GM12875 (cell line): ENCODE measurements around the gene CETP.

Experiments
- H3K4me3 ChIP-seq: one replicate; pipeline ENCODE4 v1.5.1; 2011; ENCODE audit warnings: low read depth, low read length, control low read depth
- TF ChIP-seq, protein P1 (sequence below): IDR thresholded peaks from 2 replicates; pipeline ENCODE4 v1.5.1; 2011; ENCODE audit warnings: low read depth, mild to moderate bottlenecking, control low read depth, inconsistent platforms, low read length, moderate library complexity, borderline replicate concordance; ENCODE audit not compliant: insufficient read depth

The CETP gene

DNA sequence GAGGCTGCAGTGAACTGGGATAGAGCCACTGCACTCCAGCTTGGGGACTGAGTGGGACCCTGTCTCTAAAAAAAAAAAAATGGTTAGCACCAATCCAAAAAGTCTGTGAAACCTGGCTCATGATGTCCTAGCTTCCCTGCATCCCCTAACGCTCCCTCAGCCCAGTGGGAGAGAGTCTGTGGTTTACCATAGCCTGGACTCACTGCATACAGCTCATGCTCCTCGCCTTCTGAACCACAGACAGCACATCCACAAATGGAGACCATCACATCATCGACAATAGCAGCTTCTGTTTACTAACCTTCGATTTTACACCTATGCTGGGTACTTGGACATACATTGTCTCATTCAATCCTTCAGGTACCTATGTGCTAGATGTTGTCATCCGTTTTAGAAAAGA lies 71.2 kb downstream of the CETP start:
- TF ChIP-seq, protein P1, sequence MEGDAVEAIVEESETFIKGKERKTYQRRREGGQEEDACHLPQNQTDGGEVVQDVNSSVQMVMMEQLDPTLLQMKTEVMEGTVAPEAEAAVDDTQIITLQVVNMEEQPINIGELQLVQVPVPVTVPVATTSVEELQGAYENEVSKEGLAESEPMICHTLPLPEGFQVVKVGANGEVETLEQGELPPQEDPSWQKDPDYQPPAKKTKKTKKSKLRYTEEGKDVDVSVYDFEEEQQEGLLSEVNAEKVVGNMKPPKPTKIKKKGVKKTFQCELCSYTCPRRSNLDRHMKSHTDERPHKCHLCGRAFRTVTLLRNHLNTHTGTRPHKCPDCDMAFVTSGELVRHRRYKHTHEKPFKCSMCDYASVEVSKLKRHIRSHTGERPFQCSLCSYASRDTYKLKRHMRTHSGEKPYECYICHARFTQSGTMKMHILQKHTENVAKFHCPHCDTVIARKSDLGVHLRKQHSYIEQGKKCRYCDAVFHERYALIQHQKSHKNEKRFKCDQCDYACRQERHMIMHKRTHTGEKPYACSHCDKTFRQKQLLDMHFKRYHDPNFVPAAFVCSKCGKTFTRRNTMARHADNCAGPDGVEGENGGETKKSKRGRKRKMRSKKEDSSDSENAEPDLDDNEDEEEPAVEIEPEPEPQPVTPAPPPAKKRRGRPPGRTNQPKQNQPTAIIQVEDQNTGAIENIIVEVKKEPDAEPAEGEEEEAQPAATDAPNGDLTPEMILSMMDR: no peak
- H3K4me3 ChIP-seq: no peak overlapping the region
